ENCODE results near the gene TBX15. TPM values are rescaled to one million over a fixed set of nuclear protein-coding genes. Genes with fewer than 3 reads are reported as not detected.
A peak's percentile ranks its signal among the peaks of the same experiment; 100 is the strongest.

The TBX15 gene
- total RNA-seq, 2 donors from 2014 or later: 2.2 to 4.5 TPM

GRCh38 chr1:118871582-118872171 lies 116.5 kb downstream of the TBX15 start:
- intact Hi-C loops (cut with DNase I): no loop called here
- no peak for ATAC-seq
- DNase-seq: no peak

GRCh38 chr1:118868387-118868786 lies 119.8 kb downstream of the TBX15 start:
- no peak for DNase-seq
- intact Hi-C loops (cut with DNase I): no loop called here
- ATAC-seq: no peak

- DNase-seq (no peak), ATAC-seq (no peak)
- intact Hi-C loops (cut with DNase I): no loop called here
Measured at GRCh38 chr1:118866330-118866729, 121.8 kb downstream of the TBX15 start.

- intact Hi-C loops (cut with DNase I): no loop called here
- DNase-seq (no peak), ATAC-seq (no peak)
Measured at GRCh38 chr1:118863688-118864087, 124.5 kb downstream of the TBX15 start.

- intact Hi-C loops (cut with DNase I): no loop called here
- ATAC-seq: no peak
Measured at GRCh38 chr1:118862755-118863154, 125.4 kb downstream of the TBX15 start.

GRCh38 chr1:118861216-118861615 lies 126.9 kb downstream of the TBX15 start:
- no peak for ATAC-seq
- intact Hi-C loops (cut with DNase I): no loop called here
- DNase-seq: no peak

More at GRCh38 chr1:118862755-118863154, 125.4 kb downstream of the TBX15 start:
- DNase-seq: no peak

GRCh38 chr1:118859999-118860398 lies 128.1 kb downstream of the TBX15 start:
- ATAC-seq (no peak), DNase-seq (no peak)
- intact Hi-C loops (cut with DNase I): no loop called here

- intact Hi-C loops (cut with DNase I): no loop called here
- DNase-seq: no peak
- no peak for ATAC-seq
Measured at GRCh38 chr1:118846443-118846842, 141.7 kb downstream of the TBX15 start.

GRCh38 chr1:118842452-118843201 lies 145.5 kb downstream of the TBX15 start:
- DNase-seq (no peak), ATAC-seq (no peak)
- intact Hi-C loops (cut with DNase I): no loop called here

GRCh38 chr1:118841521-118841920 lies 146.6 kb downstream of the TBX15 start:
- intact Hi-C loops (cut with DNase I): no loop called here
- DNase-seq (no peak), ATAC-seq (peak in 1 of 2 donors; percentile 30)

Other genes starting within 250 kb of the TBX15 start
- 10 to 100 TPM; 11.1 to 11.4 TPM for gene WARS2, start 152.3 kb upstream of the TBX15 start, total RNA-seq

Measured in left cardiac atrium (tissue), 4 donors.